GM10266 (cell line): ENCODE results near the gene TADA1.
"Not testable (repeated sequence)": the region's sequence is repeated elsewhere in the genome, so short reads cannot be mapped to it uniquely, and the experiment has no call there.

Experiments
- DNase-seq: peaks from one replicate; pipeline ENCODE4 v3.0.0; 2012; ENCODE audit errors: extremely low spot score
- CTCF ChIP-seq: IDR thresholded peaks from 2 replicates; pipeline ENCODE4 v1.5.1; 2012; ENCODE audit warnings: mild to moderate bottlenecking, low read depth; ENCODE audit not compliant: control insufficient read depth, insufficient read depth; ENCODE audit errors: missing control alignments

The TADA1 gene

GRCh38 chr1:166895766-166896165, 19.7 kb upstream of the TADA1 start:
- DNase-seq, result no peak

GRCh38 chr1:166889776-166890175, 13.7 kb upstream of the TADA1 start:
- DNase-seq, result no peak
- TF ChIP-seq CTCF, result no peak

More at GRCh38 chr1:166895766-166896165, 19.7 kb upstream of the TADA1 start:
- no peak for TF ChIP-seq CTCF

- DNase-seq, result no peak
These were observed 12.5 kb upstream of the TADA1 start for GRCh38 chr1:166888373-166889111.

GRCh38 chr1:166884971-166885370, 8.9 kb upstream of the TADA1 start:
- TF ChIP-seq CTCF, result no peak
- DNase-seq, result no peak

More at GRCh38 chr1:166888373-166889111, 12.5 kb upstream of the TADA1 start:
- TF ChIP-seq CTCF, result no peak

- DNase-seq, result no peak
- peak; percentile 51 for TF ChIP-seq CTCF
These were observed 8.1 kb upstream of the TADA1 start for GRCh38 chr1:166884040-166884642.

- no peak for TF ChIP-seq CTCF
- DNase-seq, result no peak
These were observed 6.8 kb upstream of the TADA1 start for GRCh38 chr1:166882893-166883292.

GRCh38 chr1:166878173-166878917, 2.3 kb upstream of the TADA1 start:
- not testable (repeated sequence) for DNase-seq
